Measurements from ENCODE around the gene P2RX3.

DNA sequence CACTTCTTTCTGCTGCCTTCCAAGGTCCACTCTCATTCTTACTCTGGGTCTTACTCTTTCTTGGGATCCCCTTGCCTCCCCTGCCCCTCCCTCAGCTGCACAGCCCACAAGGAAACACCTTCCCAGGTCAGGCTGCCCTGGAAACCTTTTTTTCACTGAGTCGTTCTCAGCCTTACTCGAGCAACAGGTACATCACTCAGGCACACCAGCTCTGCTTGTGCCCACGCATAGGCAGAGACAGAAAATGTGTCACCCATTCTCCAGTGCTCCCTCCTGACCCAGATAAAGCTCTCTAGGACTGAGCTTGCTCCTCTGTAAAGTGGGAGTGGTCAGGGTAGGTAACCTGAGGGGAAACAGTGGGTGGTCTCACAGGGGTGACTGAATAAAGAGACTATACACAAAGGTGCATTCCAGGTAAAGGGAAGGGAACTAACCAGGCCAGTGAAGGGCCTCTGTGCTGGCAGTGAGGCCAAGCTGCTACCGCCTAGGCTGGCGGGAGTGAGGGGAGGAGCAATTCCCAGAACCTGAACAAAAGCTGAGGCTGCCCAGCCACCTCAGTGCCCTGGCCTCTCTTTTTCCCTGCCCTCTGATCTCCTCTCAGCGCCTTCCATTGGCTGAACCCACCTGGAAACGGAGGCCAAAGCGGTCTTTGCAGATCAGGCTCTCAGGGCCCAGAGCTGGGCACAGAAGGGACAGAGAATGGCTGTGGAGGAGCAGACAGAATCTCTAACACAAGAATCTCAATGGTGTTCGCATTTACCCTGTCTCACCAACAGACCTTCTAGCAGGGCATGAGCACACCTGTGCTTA, 26.9 kb downstream of the P2RX3 start:
- no peak for TF ChIP-seq EZH2 (IDR thresholded peaks at IDR 0.05; ENCODE audit: low read depth, unreplicated experiment)
- TF ChIP-seq, protein P1, sequence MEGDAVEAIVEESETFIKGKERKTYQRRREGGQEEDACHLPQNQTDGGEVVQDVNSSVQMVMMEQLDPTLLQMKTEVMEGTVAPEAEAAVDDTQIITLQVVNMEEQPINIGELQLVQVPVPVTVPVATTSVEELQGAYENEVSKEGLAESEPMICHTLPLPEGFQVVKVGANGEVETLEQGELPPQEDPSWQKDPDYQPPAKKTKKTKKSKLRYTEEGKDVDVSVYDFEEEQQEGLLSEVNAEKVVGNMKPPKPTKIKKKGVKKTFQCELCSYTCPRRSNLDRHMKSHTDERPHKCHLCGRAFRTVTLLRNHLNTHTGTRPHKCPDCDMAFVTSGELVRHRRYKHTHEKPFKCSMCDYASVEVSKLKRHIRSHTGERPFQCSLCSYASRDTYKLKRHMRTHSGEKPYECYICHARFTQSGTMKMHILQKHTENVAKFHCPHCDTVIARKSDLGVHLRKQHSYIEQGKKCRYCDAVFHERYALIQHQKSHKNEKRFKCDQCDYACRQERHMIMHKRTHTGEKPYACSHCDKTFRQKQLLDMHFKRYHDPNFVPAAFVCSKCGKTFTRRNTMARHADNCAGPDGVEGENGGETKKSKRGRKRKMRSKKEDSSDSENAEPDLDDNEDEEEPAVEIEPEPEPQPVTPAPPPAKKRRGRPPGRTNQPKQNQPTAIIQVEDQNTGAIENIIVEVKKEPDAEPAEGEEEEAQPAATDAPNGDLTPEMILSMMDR (conservative IDR thresholded peaks at IDR 0.05; ENCODE audit: low read depth in 2 of 2), result no peak
- TF ChIP-seq, protein P2, sequence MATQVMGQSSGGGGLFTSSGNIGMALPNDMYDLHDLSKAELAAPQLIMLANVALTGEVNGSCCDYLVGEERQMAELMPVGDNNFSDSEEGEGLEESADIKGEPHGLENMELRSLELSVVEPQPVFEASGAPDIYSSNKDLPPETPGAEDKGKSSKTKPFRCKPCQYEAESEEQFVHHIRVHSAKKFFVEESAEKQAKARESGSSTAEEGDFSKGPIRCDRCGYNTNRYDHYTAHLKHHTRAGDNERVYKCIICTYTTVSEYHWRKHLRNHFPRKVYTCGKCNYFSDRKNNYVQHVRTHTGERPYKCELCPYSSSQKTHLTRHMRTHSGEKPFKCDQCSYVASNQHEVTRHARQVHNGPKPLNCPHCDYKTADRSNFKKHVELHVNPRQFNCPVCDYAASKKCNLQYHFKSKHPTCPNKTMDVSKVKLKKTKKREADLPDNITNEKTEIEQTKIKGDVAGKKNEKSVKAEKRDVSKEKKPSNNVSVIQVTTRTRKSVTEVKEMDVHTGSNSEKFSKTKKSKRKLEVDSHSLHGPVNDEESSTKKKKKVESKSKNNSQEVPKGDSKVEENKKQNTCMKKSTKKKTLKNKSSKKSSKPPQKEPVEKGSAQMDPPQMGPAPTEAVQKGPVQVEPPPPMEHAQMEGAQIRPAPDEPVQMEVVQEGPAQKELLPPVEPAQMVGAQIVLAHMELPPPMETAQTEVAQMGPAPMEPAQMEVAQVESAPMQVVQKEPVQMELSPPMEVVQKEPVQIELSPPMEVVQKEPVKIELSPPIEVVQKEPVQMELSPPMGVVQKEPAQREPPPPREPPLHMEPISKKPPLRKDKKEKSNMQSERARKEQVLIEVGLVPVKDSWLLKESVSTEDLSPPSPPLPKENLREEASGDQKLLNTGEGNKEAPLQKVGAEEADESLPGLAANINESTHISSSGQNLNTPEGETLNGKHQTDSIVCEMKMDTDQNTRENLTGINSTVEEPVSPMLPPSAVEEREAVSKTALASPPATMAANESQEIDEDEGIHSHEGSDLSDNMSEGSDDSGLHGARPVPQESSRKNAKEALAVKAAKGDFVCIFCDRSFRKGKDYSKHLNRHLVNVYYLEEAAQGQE (IDR thresholded peaks at IDR 0.05; ENCODE audit: unreplicated experiment), result no peak
- TF ChIP-seq, protein P3, sequence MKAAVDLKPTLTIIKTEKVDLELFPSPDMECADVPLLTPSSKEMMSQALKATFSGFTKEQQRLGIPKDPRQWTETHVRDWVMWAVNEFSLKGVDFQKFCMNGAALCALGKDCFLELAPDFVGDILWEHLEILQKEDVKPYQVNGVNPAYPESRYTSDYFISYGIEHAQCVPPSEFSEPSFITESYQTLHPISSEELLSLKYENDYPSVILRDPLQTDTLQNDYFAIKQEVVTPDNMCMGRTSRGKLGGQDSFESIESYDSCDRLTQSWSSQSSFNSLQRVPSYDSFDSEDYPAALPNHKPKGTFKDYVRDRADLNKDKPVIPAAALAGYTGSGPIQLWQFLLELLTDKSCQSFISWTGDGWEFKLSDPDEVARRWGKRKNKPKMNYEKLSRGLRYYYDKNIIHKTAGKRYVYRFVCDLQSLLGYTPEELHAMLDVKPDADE (IDR thresholded peaks at IDR 0.05), result no peak
- TF ChIP-seq EZH2phosphoT487 (IDR thresholded peaks at IDR 0.05; ENCODE audit: unreplicated experiment), result no peak
- TF ChIP-seq POLR2AphosphoS5 (IDR thresholded peaks at IDR 0.05; ENCODE audit: low read depth), result no peak
- TF ChIP-seq STAT1 (IDR thresholded peaks at IDR 0.05; ENCODE audit: unreplicated experiment), result no peak
- TF ChIP-seq NANOG (IDR thresholded peaks at IDR 0.05; ENCODE audit: borderline replicate concordance), result no peak
- no peak for TF ChIP-seq JUNB (IDR thresholded peaks at IDR 0.05; ENCODE audit: unreplicated experiment)
- TF ChIP-seq CREB1 (CRISPR knock-in tag; IDR thresholded peaks at IDR 0.05; ENCODE audit: low read depth), result no peak
- TF ChIP-seq ZNF331 (CRISPR knock-in tag; IDR thresholded peaks at IDR 0.05; ENCODE audit: low read depth), result no peak
- TF ChIP-seq ZNF114 (CRISPR knock-in tag; IDR thresholded peaks at IDR 0.05), result no peak
- TF ChIP-seq, protein P4, sequence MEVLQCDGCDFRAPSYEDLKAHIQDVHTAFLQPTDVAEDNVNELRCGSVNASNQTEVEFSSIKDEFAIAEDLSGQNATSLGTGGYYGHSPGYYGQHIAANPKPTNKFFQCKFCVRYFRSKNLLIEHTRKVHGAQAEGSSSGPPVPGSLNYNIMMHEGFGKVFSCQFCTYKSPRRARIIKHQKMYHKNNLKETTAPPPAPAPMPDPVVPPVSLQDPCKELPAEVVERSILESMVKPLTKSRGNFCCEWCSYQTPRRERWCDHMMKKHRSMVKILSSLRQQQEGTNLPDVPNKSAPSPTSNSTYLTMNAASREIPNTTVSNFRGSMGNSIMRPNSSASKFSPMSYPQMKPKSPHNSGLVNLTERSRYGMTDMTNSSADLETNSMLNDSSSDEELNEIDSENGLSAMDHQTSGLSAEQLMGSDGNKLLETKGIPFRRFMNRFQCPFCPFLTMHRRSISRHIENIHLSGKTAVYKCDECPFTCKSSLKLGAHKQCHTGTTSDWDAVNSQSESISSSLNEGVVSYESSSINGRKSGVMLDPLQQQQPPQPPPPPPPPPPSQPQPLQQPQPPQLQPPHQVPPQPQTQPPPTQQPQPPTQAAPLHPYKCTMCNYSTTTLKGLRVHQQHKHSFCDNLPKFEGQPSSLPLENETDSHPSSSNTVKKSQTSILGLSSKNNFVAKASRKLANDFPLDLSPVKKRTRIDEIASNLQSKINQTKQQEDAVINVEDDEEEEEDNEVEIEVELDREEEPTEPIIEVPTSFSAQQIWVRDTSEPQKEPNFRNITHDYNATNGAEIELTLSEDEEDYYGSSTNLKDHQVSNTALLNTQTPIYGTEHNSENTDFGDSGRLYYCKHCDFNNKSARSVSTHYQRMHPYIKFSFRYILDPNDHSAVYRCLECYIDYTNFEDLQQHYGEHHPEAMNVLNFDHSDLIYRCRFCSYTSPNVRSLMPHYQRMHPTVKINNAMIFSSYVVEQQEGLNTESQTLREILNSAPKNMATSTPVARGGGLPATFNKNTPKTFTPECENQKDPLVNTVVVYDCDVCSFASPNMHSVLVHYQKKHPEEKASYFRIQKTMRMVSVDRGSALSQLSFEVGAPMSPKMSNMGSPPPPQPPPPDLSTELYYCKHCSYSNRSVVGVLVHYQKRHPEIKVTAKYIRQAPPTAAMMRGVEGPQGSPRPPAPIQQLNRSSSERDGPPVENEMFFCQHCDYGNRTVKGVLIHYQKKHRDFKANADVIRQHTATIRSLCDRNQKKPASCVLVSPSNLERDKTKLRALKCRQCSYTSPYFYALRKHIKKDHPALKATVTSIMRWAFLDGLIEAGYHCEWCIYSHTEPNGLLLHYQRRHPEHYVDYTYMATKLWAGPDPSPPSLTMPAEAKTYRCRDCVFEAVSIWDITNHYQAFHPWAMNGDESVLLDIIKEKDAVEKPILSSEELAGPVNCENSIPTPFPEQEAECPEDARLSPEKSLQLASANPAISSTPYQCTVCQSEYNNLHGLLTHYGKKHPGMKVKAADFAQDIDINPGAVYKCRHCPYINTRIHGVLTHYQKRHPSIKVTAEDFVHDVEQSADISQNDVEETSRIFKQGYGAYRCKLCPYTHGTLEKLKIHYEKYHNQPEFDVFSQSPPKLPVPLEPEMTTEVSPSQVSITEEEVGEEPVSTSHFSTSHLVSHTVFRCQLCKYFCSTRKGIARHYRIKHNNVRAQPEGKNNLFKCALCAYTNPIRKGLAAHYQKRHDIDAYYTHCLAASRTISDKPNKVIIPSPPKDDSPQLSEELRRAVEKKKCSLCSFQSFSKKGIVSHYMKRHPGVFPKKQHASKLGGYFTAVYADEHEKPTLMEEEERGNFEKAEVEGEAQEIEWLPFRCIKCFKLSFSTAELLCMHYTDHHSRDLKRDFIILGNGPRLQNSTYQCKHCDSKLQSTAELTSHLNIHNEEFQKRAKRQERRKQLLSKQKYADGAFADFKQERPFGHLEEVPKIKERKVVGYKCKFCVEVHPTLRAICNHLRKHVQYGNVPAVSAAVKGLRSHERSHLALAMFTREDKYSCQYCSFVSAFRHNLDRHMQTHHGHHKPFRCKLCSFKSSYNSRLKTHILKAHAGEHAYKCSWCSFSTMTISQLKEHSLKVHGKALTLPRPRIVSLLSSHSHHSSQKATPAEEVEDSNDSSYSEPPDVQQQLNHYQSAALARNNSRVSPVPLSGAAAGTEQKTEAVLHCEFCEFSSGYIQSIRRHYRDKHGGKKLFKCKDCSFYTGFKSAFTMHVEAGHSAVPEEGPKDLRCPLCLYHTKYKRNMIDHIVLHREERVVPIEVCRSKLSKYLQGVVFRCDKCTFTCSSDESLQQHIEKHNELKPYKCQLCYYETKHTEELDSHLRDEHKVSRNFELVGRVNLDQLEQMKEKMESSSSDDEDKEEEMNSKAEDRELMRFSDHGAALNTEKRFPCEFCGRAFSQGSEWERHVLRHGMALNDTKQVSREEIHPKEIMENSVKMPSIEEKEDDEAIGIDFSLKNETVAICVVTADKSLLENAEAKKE (CRISPR knock-in tag; IDR thresholded peaks at IDR 0.05), result no peak
